ENCODE measurements around the gene RGS6. TPM values are rescaled to one million over a fixed set of nuclear protein-coding genes. Genes with fewer than 3 reads are reported as not detected.
"Not testable (repeated sequence)": the region's sequence is repeated elsewhere in the genome, so short reads cannot be mapped to it uniquely, and the experiment has no call there.

The RGS6 gene
- total RNA-seq, 1 donor from 2014 or later: not detected

- no peak for DNase-seq (ENCODE audit: extremely low read depth, low read depth, low spot score)
Measured at GRCh38 chr14:72443991-72444441, 511.8 kb downstream of the RGS6 start.

GRCh38 chr14:72444701-72445100, 512.5 kb downstream of the RGS6 start:
- no peak for DNase-seq (ENCODE audit: extremely low read depth, low read depth, low spot score)

- DNase-seq (ENCODE audit: extremely low read depth, low read depth, low spot score): no peak
Measured at GRCh38 chr14:72448212-72448611, 516.0 kb downstream of the RGS6 start.

GRCh38 chr14:72450473-72451044, 518.3 kb downstream of the RGS6 start:
- no peak for DNase-seq (ENCODE audit: extremely low read depth, low read depth, low spot score)

GRCh38 chr14:72451054-72451972, 519.1 kb downstream of the RGS6 start:
- DNase-seq (ENCODE audit: extremely low read depth, low read depth, low spot score): no peak

DNA sequence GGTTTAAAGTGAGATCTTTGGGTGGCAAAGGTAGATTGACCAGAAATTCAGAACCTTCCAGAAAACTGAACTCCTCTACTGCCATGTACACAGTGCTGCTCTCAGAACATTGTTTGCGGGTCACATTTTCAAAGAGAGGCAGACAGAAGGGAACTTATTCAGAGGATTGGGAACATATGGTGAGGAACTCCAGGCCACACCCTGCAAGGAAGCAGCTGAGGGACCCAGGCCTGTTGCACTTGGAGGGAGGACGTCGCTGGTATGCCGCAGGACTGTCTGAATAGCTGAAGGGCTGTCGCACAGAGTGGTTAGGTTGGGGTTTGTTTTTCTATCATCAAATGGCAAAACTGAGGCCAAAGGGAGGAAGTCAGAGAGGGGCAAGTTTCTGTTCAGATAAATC, 520.5 kb downstream of the RGS6 start:
- DNase-seq (ENCODE audit: extremely low read depth, low read depth, low spot score): no peak

DNA sequence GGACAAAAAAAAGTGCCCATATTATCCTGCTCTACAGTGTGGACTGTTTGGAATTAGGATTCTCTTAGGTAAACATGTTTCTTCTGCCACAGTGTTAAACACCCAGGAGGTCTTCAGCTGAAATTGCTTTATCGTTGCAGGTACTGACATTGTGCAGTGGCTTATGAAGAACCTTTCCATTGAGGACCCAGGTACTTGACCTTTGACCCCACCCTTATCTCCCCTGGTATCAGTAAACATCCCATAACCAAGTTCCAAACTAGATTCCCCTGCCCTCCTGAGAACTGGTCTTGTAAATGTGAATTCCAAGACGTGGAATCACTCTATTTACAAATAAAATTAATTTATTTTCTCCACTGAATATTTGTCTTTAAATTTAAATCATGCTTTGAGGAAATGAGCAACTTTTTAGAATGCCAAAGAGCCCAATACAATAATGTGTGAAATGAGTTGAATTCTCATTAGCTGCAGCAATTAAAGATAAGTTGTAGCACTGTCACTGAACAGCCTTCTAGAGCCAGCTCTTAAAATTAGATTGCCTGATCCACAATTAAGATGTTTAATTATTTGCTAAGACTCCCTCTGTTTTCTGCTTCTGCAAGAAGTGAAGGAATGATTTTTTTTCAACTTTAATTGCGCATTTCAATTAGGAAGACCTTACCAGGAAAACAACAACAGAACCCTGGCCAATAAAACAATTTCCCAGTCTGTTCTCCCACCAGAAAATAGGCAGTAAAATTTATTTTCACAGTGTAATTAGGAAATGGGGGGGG, 522.3 kb downstream of the RGS6 start:
- DNase-seq (ENCODE audit: extremely low read depth, low read depth, low spot score): no peak

GRCh38 chr14:72457641-72458040, 525.4 kb downstream of the RGS6 start:
- DNase-seq (ENCODE audit: extremely low read depth, low read depth, low spot score): no peak

- no peak for DNase-seq (ENCODE audit: extremely low read depth, low read depth, low spot score)
Measured at GRCh38 chr14:72462056-72462455, 529.8 kb downstream of the RGS6 start.

GRCh38 chr14:72463291-72463866, 531.1 kb downstream of the RGS6 start:
- DNase-seq (ENCODE audit: extremely low read depth, low read depth, low spot score): no peak

DNA sequence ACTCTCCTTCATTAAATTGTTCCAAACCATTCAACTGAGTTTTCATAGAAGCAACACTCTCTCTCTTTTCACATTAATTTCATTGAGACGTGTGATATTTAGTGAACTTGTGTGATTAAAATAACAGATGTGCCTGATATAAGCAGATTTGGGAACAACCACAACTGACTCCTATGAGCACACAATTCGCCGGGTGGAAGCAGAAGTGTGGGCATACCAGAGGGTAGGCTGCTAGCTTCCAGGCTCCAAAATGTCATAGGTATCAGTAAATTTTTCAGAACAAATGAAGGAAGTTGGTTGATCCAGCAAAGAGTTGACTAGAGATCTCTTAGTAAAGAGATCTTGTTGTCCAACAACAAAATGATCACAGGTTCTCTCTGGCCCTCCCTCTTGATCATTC, 532.0 kb downstream of the RGS6 start:
- DNase-seq (ENCODE audit: extremely low read depth, low read depth, low spot score): no peak

- DNase-seq (ENCODE audit: extremely low read depth, low read depth, low spot score): no peak
Measured at GRCh38 chr14:72466325-72466724, 534.1 kb downstream of the RGS6 start.

DNA sequence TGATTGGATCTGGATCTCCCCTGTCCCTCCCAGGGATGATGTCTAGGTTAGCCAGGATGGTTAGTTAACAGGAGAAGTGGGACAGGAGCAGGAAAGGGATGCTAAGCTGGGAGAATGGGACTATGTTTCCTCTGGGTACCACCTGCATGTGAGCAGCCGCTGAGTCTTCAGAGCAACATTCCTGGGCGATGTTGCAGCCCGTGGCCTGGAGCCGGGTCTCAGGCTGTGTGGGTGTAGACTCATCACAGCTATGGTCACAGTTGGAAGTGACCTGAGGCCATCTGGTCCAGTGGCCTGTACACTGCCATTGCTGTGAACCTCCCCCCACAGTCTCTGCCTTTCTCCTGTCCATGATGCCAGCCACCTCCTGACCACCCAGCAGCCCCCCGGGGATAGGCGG, 539.1 kb downstream of the RGS6 start:
- no peak for DNase-seq (ENCODE audit: extremely low read depth, low read depth, low spot score)

DNA sequence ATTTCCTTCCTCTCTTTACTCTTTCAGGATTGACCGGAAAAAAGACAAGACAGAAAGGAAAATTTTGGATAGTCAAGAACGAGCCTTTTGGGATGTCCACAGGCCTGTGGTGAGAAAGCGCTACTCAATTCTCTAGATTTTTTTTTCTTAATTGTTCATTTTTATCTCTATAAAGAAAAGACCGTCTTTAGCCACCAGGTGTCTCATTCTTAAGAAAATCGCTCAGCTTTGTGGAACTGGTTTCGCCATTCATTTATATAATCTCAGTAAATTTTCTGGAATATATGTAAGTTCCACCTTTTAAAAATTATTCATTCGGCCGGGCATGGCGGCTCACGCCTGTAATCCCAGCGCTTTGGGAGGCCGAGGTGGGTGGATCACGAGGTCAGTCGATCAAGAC, 540.6 kb downstream of the RGS6 start:
- no peak for DNase-seq (ENCODE audit: extremely low read depth, low read depth, low spot score)

- no peak for DNase-seq (ENCODE audit: extremely low read depth, low read depth, low spot score)
Measured at GRCh38 chr14:72476657-72477499, 544.6 kb downstream of the RGS6 start.

DNA sequence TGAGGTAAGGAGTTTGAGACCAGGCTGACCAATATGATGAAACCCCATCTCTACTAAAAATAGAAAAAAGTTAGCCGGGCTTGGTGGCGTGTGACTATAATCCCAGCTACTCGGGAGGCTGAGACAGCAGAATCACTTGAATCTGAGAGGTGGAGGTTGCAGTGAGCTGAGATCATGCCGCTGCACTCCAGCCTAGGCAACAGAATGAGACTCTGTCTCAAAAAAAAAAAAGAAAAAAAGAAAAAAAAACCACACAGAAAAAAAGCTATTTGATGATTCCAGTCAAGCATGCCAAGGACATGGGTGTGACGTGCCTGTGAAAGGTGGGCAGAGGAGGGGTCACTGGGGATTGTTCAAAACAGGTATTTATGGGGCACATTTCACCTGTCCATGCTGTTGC, 545.3 kb downstream of the RGS6 start:
- DNase-seq (ENCODE audit: extremely low read depth, low read depth, low spot score): not testable (repeated sequence)

DNA sequence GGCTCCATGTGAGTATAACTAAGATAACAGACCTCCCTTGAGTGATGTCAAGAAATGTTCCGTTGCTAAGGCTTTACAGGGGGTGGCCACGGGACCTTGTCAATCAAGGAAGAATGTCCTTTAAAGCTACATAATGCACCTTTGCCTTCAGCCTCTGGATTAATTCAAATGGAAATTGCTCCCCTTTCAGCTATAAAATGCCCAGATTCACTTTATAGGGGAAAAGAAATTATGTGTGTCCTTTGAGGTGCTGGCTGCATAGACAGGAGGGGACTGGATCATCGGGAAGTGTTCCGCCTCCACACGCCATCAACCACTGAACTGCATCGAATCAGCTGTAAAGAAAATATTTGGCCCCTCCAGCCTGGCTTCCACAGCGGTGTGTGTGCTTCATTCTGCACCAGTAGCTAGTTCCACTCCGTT, 546.3 kb downstream of the RGS6 start:
- no peak for DNase-seq (ENCODE audit: extremely low read depth, low read depth, low spot score)

DNA sequence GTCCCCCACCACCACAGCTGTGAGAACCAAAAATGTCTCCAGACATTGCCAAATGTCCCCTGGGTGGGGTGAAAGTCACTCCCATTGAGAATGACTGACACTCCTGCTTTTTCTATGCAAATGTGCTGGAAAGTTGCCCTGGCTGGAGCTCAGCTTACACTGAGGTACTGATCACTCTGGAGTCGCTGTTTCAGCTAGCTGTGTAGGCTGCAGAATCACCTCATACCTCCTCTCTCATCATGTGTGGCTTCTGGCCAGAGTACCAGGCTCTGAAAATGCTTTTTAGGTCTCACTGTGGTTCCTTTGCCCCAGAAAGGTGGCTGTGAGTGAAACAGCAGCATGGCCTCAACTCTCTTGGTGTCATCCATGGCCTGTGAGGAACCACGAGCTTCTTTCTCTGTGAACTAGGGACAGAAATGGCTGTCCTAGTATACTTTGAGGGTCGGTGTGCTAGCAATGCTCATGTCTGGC, 547.3 kb downstream of the RGS6 start:
- DNase-seq (ENCODE audit: extremely low read depth, low read depth, low spot score): no peak

GRCh38 chr14:72480464-72481243, 548.4 kb downstream of the RGS6 start:
- DNase-seq (ENCODE audit: extremely low read depth, low read depth, low spot score): no peak
